ENCODE results near the gene DLG5.

- TF ChIP-seq CTCF (IDR thresholded peaks at IDR 0.05): no peak
- TF ChIP-seq POLR2A (IDR thresholded peaks at IDR 0.05): no peak
Observed at GRCh38 chr10:77963901-77964300, 37.3 kb upstream of the DLG5 start.

All from Peyer's patch (tissue), 4 donors.